CD4-positive, alpha-beta T cell treated with Interleukin-4 for 4 hours (primary cell): ENCODE measurements around the gene HLCS.
"Not testable (repeated sequence)": the region's sequence is repeated elsewhere in the genome, so short reads cannot be mapped to it uniquely, and the experiment has no call there.

ENCODE experiments used
- DNase-seq: peaks from one replicate; pipeline ENCODE4 v3.0.0-alpha.2; 2020

The HLCS gene

GRCh38 chr21:36966066-36966820 lies at the start of gene HLCS:
Gene HLCS, minus strand, starts transcription at chr21:36966669. Its CDS starts 31 bp downstream, at chr21:36966638.
- peak; percentile 74 for DNase-seq

- peak; percentile 74 for DNase-seq
Measured at GRCh38 chr21:37009740-37010341, 43.4 kb upstream of the HLCS start.

- DNase-seq, result no peak
Measured at GRCh38 chr21:37008724-37009123, 42.3 kb upstream of the HLCS start.

GRCh38 chr21:37006486-37007291 lies 40.2 kb upstream of the HLCS start, which contains the start of gene RIPPLY3:
Gene RIPPLY3, plus strand, starts transcription at chr21:37006702. Its CDS starts 71 bp downstream, at chr21:37006773.
- no peak for DNase-seq

GRCh38 chr21:37005548-37006485 lies 39.3 kb upstream of the HLCS start:
- DNase-seq, result no peak

GRCh38 chr21:37003917-37004316 lies 37.4 kb upstream of the HLCS start:
- not testable (repeated sequence) for DNase-seq

GRCh38 chr21:37002851-37003250 lies 36.4 kb upstream of the HLCS start:
- DNase-seq, result not testable (repeated sequence)

GRCh38 chr21:37001441-37001840 lies 35.0 kb upstream of the HLCS start:
- DNase-seq, result no peak

- DNase-seq, result no peak
Measured at GRCh38 chr21:37000381-37000780, 33.9 kb upstream of the HLCS start.

- no peak for DNase-seq
Measured at GRCh38 chr21:36999131-36999898, 32.8 kb upstream of the HLCS start.

- not testable (repeated sequence) for DNase-seq
Measured at GRCh38 chr21:36995285-36995684, 28.8 kb upstream of the HLCS start.

- peak; percentile 19 for DNase-seq
Measured at GRCh38 chr21:36994501-36995158, 28.2 kb upstream of the HLCS start.

GRCh38 chr21:36992671-36993070 lies 26.2 kb upstream of the HLCS start:
- DNase-seq, result no peak

- no peak for DNase-seq
Measured at GRCh38 chr21:36990508-36991205, 24.2 kb upstream of the HLCS start.

- peak; percentile 83 for DNase-seq
Measured at GRCh38 chr21:36989699-36990507, 23.4 kb upstream of the HLCS start.

GRCh38 chr21:36989199-36989698 lies 22.8 kb upstream of the HLCS start:
- DNase-seq, result not testable (repeated sequence)

- DNase-seq, result no peak
Measured at GRCh38 chr21:36988536-36988935, 22.1 kb upstream of the HLCS start.

GRCh38 chr21:36987845-36988244 lies 21.4 kb upstream of the HLCS start:
- no peak for DNase-seq
